ENCODE results near the gene GABRP.

GABRP gene

GRCh38 chr5:170861667-170861916 lies 78.1 kb downstream of the GABRP start:
- DNase-seq (ENCODE audit: low read depth): no peak

DNA sequence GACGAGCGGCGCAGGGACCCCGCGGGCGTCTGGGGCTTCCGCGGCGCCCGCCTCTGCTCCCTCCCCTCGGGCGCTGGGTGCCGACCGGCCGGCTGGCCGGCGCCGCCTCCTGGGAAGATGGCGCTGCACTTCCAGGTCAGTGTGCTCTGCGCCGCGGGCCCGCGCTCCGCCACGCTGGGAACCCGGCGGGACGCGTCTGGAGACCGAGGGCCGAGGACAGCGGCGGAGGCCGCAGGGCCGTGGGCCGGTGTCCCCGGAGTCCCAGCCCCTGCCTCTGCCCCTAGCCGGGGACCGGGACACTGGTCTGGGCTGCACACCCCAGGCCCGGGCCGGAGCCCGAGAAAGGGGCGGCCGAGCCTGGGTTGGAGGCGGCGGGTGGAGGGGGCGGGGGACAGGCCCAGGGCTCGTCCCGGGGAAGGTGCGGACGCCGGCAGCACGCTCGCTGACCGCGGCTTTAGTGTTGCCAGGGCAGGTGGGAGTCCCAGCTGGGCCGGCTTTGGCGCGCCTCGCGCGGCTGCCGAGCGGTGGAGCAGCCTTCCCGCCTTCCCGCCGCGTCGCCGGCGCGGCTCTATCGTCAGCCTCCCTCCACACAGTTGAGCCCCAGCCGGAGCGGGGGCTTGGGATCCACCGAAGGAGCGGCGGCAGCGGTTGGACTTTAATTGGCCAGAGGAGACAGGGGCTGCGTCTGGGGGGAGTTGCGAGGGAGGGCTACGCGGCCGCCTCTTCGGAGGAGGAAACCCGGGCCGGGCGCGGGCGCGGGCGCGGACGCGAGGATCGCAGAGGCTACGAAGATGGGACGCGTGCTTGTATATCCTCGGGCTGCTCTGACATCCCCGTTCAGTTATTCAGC lies 78.6 kb downstream of the GABRP start, which contains the start of gene RANBP17:
RANBP17 (plus strand) TSS at position 102 of the 850 bp plus-strand sequence.
- DNase-seq (ENCODE audit: low read depth): no peak

DNA sequence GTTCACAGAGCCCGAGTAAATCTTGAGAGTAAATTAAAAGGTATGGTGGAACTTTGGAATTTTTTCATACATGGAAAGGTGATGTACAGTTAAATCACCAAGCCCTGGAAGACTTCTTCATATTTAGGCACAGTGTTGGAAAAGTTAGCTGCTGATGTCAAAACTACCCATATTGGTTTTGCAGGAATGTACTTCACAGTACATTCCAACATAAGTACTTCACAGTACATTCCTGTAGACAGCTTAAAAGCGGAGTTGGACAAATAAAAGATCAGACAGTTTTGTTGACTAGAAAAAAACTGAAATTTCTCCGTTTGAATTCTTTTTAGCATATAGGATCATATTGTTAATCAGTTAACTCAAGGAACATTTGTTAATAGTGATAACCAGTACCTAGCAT lies 80.1 kb downstream of the GABRP start:
- no peak for DNase-seq (ENCODE audit: low read depth)
